Liver (tissue), 3 donors: Measurements from ENCODE around the gene SHANK2.

Experiments used
- JUND ChIP-seq, 2 donors: IDR thresholded peaks; 2 replicates each; pipeline ENCODE4 v1.6.1; 2016; ENCODE audit warnings: antibody characterized with exemption in 2 of 2
- RAD21 ChIP-seq, 2 donors: IDR thresholded peaks; 2 replicates each; pipeline ENCODE4 v1.6.1; 2016; ENCODE audit warnings: antibody characterized with exemption in 2 of 2, mild to moderate bottlenecking in 2 of 2
- RXRA ChIP-seq, 2 donors: IDR thresholded peaks; 2 replicates each; pipeline ENCODE4 v1.6.1; 2017 to 2018; ENCODE audit warnings: antibody characterized with exemption in 2 of 2, mild to moderate bottlenecking in 1 of 2
- TAF1 ChIP-seq: conservative IDR thresholded peaks from 2 replicates; pipeline ENCODE4 v1.6.1; 2016; ENCODE audit warnings: antibody characterized with exemption, mild to moderate bottlenecking
- TF ChIP-seq, protein P1 (sequence below): IDR thresholded peaks from 2 replicates; pipeline ENCODE4 v1.6.1; 2016; ENCODE audit warnings: antibody characterized with exemption, mild to moderate bottlenecking
- TF ChIP-seq, protein P2 (sequence below): fragments of 150-350 bp; IDR thresholded peaks from 2 replicates; pipeline ENCODE4 v1.5.1; 2017; ENCODE audit warnings: improper control_type of control experiment, low read depth, low read length; ENCODE audit not compliant: missing input control
- donor health status: healthy.
- donor health status: healthy.

DNA sequence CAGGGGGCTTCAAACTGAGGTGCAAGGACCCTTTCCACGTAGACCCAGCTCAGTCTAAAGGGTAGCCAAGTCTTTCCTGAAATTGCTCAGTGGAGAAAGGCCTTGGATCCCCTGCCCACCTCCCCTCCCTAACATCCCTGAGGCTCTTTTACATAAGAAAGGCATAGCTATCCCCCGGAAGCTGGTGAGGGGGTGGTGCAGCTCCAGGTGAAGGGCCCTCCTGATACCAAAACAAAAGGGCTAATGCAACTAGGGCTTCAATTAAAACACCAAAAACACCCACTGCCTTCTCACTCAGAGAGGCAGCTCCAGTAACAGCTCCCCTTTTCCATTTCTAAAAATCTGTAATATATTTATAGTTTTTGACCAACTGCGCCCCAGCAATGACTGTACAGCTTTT, 5.8 kb downstream of the SHANK2 start:
- TF ChIP-seq, protein P1, sequence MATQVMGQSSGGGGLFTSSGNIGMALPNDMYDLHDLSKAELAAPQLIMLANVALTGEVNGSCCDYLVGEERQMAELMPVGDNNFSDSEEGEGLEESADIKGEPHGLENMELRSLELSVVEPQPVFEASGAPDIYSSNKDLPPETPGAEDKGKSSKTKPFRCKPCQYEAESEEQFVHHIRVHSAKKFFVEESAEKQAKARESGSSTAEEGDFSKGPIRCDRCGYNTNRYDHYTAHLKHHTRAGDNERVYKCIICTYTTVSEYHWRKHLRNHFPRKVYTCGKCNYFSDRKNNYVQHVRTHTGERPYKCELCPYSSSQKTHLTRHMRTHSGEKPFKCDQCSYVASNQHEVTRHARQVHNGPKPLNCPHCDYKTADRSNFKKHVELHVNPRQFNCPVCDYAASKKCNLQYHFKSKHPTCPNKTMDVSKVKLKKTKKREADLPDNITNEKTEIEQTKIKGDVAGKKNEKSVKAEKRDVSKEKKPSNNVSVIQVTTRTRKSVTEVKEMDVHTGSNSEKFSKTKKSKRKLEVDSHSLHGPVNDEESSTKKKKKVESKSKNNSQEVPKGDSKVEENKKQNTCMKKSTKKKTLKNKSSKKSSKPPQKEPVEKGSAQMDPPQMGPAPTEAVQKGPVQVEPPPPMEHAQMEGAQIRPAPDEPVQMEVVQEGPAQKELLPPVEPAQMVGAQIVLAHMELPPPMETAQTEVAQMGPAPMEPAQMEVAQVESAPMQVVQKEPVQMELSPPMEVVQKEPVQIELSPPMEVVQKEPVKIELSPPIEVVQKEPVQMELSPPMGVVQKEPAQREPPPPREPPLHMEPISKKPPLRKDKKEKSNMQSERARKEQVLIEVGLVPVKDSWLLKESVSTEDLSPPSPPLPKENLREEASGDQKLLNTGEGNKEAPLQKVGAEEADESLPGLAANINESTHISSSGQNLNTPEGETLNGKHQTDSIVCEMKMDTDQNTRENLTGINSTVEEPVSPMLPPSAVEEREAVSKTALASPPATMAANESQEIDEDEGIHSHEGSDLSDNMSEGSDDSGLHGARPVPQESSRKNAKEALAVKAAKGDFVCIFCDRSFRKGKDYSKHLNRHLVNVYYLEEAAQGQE: no peak
- TF ChIP-seq TAF1 (no peak), RXRA (IDR thresholded peaks at IDR 0.05) (no peak), RAD21 (IDR thresholded peaks at IDR 0.05) (no peak), JUND (IDR thresholded peaks at IDR 0.05) (no peak)
- TF ChIP-seq, protein P2, sequence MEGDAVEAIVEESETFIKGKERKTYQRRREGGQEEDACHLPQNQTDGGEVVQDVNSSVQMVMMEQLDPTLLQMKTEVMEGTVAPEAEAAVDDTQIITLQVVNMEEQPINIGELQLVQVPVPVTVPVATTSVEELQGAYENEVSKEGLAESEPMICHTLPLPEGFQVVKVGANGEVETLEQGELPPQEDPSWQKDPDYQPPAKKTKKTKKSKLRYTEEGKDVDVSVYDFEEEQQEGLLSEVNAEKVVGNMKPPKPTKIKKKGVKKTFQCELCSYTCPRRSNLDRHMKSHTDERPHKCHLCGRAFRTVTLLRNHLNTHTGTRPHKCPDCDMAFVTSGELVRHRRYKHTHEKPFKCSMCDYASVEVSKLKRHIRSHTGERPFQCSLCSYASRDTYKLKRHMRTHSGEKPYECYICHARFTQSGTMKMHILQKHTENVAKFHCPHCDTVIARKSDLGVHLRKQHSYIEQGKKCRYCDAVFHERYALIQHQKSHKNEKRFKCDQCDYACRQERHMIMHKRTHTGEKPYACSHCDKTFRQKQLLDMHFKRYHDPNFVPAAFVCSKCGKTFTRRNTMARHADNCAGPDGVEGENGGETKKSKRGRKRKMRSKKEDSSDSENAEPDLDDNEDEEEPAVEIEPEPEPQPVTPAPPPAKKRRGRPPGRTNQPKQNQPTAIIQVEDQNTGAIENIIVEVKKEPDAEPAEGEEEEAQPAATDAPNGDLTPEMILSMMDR: no peak
